Astrocyte of the spinal cord (primary cell): Measurements from ENCODE around the gene HTR7.

Experiments used
- DNase-seq: peaks from one replicate; pipeline ENCODE4 v3.0.0; 2011; ENCODE audit warnings: low read depth, low spot score
- H3K4me3 ChIP-seq: 2 replicates; pipeline ENCODE4 v1.5.1; 2011; ENCODE audit warnings: low read depth, mild to moderate bottlenecking, low read length, moderate library complexity
- in situ Hi-C: cut with HindIII; loops from 2 replicates; pipeline ENCODE4 v1.10.0; 2017; ENCODE audit warnings: low sequenced_read_pairs
- TF ChIP-seq, protein P1 (sequence below): IDR thresholded peaks from 2 replicates; pipeline ENCODE4 v1.5.1; 2012; ENCODE audit warnings: low read depth, mild to moderate bottlenecking, low read length, inconsistent platforms

HTR7 gene

DNA sequence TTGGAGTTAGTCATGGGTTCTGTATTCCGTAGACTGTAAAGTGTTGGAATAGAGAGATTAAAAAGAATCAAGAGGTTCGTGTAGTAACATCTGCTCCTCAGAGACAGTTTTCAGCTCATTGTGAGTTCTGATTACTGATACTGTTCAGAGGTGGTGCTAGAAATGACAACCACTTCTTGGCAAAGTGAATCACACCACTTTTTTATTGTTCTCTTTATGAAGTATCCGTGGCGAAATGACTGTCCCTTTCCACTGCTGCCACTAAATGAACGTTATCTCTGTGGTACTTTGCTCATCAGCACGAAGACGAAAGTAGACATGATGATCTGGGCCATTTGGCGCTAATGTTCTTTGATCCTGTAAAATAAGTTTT, 14.8 kb upstream of the HTR7 start:
- TF ChIP-seq, protein P1, sequence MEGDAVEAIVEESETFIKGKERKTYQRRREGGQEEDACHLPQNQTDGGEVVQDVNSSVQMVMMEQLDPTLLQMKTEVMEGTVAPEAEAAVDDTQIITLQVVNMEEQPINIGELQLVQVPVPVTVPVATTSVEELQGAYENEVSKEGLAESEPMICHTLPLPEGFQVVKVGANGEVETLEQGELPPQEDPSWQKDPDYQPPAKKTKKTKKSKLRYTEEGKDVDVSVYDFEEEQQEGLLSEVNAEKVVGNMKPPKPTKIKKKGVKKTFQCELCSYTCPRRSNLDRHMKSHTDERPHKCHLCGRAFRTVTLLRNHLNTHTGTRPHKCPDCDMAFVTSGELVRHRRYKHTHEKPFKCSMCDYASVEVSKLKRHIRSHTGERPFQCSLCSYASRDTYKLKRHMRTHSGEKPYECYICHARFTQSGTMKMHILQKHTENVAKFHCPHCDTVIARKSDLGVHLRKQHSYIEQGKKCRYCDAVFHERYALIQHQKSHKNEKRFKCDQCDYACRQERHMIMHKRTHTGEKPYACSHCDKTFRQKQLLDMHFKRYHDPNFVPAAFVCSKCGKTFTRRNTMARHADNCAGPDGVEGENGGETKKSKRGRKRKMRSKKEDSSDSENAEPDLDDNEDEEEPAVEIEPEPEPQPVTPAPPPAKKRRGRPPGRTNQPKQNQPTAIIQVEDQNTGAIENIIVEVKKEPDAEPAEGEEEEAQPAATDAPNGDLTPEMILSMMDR, result no peak
- in situ Hi-C loops, result no loop called here
- peak overlapping the region; percentile 78 for H3K4me3 ChIP-seq
- DNase-seq, result no peak

DNA sequence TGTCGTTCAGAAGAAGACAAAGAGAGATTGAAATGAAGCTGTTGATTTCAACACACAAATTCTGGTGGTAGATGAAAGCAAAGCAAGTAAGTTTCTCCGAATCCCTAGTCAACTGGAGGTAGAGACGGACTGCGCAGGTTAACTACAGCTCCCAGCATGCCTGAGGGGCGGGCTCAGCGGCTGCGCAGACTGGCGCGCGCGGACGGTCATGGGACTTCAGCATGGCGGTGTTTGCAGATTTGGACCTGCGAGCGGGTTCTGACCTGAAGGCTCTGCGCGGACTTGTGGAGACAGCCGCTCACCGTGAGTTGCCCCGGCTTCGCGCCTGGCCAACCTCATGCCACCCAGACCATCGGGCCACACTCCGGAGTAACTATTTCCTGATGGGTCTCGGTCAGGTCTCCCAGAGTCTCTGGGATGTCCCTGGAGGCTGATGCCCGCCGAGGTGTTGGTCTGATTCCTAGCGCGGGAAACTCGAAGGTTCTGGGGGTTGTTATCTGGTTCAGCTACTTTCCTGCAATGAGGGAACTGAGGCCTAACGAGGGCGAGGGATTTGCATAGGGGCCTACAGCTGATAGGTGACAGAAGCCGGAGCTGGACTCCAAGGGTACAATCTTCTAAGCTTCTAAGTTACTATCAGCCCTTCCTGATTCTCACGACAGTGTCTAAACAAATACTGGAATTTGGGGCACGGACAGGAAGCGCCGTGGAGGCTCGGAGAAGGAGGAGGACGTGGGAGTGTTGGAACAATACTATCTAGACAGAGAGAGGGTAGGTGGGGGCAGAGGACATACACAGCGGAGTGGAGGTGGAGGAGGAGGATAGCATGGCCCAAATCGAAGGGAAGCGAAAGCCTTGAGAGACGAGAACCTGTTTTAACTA, 14.2 kb upstream of the HTR7 start, which contains the start of gene RPP30:
Gene RPP30 (plus strand): TSS at position 209 of the 882 bp plus-strand sequence. CDS start 13 bp downstream, at position 222.
- peak within 1 kb of the TSS; percentile 78 for H3K4me3 ChIP-seq
- TF ChIP-seq, protein P1, result no peak
- DNase-seq, result peak; percentile 87
- in situ Hi-C loops, result no loop called here

DNA sequence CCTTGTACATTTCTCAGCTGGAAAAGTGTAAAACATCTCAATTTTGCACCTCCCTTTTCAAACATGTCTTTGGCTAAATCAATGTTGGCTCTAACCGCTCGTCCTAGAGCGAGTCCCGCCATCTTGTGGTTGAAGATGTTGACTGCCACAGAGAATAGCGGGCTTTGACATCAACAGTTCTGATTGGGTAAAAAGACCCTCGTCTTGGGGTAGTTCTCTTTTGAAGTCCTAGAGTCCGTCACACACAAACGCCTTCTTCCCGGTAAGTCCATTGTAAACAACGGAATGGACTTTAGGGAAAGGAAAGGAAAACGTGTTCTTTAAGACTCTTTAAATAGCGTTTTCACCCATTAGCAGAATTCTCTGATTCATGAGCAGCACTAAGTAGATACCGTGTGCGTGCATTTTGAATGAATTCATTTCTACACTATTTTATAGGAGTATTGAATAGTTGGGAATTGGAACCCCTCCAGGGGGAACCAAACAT, 13.5 kb upstream of the HTR7 start:
- DNase-seq, result peak; percentile 90
- H3K4me3 ChIP-seq, result peak overlapping the region; percentile 78
- in situ Hi-C loops, result no loop called here
- TF ChIP-seq, protein P1, result peak; percentile 72

DNA sequence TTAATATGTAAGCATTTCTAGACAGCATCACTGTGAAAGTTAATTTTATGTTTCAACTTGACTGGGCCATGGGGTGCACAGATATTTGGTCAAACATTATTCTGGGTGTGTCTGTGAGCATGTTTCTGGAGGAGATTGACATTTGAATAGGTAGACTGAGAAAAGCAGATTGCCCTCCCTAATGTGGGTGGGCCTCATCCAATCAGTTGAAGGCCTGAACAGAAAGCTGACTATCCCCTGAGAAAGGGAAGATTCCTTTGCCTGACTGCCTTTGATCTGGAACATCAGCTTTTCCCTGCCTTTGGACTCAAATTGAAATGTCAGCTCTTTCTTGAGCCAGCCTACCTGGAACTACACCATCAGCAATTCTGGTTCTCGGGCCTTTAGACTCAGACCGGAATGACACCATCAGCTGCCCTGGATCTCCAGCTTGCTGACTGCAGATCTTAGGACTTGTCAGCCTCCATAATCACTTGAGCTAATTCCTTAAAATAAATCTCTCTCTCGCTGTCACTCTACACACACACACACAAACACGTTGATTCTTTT, 8.3 kb upstream of the HTR7 start:
- TF ChIP-seq, protein P1, result no peak
- H3K4me3 ChIP-seq, result no peak overlapping the region
- in situ Hi-C loops, result no loop called here
- DNase-seq, result no peak

DNA sequence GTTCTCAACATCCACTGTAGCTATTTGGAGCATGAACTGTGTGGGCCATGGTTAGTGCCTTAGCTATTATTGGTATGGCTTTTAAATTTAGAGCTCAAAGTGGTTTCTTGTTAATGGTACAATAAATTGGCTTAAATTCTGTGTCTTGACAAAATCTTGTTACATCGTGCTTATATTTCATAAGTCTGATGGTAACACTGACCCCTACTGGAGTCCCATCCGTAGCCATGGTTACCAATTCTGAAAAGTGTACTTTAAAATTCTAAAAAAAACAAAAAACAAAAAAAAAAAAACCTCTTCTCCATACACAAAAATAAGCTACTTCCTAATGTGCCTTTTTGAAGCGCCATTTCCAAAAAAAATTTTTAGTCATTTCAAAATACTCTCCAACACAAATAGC, 7.6 kb upstream of the HTR7 start:
- peak; percentile 35 for DNase-seq
- TF ChIP-seq, protein P1, result peak; percentile 46
- no peak overlapping the region for H3K4me3 ChIP-seq
- in situ Hi-C loops, result no loop called here

DNA sequence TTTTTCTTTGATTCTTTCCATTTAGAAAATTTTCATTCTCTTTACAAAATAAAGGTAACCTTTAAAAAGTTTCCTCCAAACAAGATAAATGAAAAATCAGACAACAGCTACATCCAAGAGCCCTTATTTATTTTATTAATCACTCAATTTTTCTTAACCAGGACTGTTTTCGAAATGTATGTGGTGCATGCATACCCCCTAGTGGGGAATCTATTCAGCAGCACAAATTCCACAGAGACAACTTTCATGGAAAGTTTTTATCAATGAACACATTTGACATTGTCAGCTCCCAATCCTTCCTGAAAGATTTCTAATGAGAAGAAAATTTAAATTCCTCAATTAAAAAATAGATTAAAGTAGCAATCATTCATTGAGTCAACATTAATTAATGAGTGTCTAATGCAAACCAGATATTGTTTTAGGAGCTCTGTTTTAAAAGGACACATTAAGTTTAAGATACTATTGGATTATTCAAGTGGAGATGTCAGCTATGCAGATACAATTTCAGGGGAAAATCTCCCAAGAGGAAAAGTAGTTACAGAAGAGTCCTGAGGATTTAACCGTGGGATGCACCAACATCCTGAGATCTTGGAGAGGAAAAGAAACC, 5.2 kb upstream of the HTR7 start:
- peak; percentile 59 for DNase-seq
- H3K4me3 ChIP-seq, result no peak overlapping the region
- TF ChIP-seq, protein P1, result peak; percentile 80
- in situ Hi-C loops, result no loop called here
